GM12875 (cell line): Measurements from ENCODE around the gene CPVL.
"Not testable (repeated sequence)": the region's sequence is repeated elsewhere in the genome, so short reads cannot be mapped to it uniquely, and the experiment has no call there.

ENCODE experiments used
- H3K4me3 ChIP-seq: one replicate; pipeline ENCODE4 v1.5.1; 2011; ENCODE audit warnings: low read depth, low read length, control low read depth
- TF ChIP-seq, protein P1 (sequence below): IDR thresholded peaks from 2 replicates; pipeline ENCODE4 v1.5.1; 2011; ENCODE audit warnings: low read depth, mild to moderate bottlenecking, control low read depth, inconsistent platforms, low read length, moderate library complexity, borderline replicate concordance; ENCODE audit not compliant: insufficient read depth

Gene CPVL

DNA sequence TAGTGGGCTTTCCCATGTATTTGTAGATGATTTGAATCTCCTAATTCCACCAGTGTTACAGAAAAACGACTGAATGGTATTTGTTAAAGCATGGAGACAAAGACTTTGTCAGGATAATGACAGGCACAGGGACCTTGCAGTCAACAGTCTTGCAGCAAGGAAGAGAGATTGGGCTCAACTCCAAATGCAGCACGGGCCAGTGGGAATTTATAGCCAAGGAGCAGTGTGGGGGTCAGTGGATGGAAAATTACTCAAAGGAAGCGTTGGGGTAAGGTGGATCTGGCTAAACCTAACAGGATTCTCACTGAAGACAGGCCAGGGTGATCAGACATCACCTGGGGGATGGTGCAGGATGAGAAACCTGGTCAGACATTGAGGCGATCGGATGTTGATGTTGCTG lies 24.3 kb downstream of the CPVL start:
- TF ChIP-seq, protein P1, sequence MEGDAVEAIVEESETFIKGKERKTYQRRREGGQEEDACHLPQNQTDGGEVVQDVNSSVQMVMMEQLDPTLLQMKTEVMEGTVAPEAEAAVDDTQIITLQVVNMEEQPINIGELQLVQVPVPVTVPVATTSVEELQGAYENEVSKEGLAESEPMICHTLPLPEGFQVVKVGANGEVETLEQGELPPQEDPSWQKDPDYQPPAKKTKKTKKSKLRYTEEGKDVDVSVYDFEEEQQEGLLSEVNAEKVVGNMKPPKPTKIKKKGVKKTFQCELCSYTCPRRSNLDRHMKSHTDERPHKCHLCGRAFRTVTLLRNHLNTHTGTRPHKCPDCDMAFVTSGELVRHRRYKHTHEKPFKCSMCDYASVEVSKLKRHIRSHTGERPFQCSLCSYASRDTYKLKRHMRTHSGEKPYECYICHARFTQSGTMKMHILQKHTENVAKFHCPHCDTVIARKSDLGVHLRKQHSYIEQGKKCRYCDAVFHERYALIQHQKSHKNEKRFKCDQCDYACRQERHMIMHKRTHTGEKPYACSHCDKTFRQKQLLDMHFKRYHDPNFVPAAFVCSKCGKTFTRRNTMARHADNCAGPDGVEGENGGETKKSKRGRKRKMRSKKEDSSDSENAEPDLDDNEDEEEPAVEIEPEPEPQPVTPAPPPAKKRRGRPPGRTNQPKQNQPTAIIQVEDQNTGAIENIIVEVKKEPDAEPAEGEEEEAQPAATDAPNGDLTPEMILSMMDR, result no peak
- H3K4me3 ChIP-seq, result no peak overlapping the region

DNA sequence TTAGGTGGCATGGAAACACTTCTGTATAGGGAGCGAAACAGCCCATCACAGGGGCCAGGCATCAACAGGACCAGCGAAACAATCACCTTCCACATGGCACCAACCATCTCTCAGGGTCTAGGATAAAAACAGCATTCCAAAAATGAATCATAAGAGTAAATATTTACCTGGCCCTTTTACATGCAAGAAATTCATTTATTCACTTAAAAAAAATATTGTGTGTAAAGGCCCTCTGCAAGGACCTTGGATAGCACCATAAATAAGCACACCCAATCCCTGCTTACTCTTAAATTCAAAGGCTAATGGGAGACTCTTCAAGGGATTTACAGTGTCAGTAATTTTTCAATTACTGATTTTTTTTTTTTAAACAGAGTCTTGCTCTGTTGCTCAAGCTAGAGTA lies 25.4 kb downstream of the CPVL start:
- no peak overlapping the region for H3K4me3 ChIP-seq
- TF ChIP-seq, protein P1, result no peak

DNA sequence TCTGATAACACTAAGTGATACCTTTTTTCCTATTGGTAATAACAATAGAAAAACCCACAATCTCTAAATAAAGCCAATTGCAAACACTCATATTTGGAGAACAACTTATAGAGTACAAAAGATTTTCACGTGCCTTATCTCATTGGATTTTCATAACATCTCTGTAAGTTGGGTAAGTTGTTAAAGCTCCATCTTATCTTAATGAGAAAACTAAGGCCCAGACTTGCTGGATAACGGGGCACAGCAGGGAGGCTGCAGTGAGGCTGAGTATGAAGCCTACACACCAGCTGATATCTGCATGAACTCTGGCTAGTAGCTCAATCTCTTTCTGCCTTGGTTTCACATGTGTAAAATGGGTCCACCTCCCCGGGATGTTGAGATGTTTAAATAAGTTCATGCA lies 26.8 kb downstream of the CPVL start:
- no peak overlapping the region for H3K4me3 ChIP-seq
- TF ChIP-seq, protein P1, result no peak

DNA sequence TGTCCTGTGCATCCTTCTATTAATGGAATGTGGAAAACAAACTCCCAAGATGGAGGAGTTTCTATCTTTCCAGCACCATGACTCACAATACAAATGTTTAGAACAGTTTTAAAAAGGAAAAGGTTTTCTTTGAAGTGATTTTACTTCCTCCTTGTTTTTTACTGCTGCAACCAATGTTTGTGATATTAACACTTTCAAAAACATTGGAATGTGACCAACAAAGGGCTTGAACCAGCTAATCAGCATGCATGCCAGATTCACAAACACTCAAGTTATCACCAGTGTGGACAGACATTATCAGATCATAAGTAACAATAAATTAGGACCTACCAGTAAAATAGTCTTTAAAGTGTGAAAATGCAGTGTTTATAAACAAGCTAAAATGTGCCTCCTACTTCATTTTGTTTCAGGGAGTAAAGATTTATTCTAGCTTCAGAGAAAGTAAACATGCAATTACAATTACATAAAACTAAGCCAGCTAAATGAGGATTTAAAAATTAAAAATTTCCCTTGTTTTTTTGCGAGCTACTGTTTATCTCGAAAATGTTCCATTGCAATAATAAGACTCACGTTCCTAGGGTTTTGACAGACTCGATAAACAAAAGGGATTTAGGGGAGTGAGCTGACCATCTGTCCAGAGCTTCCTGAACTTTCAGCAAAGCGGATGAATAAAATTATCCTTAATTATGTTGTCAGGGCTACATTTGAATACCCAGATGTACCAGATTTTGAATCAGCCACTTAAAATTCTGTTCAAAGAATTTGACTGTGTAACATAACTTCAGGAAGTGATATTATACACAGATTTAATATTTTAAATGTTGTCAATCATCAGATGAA lies 29.8 kb downstream of the CPVL start:
- no peak overlapping the region for H3K4me3 ChIP-seq

DNA sequence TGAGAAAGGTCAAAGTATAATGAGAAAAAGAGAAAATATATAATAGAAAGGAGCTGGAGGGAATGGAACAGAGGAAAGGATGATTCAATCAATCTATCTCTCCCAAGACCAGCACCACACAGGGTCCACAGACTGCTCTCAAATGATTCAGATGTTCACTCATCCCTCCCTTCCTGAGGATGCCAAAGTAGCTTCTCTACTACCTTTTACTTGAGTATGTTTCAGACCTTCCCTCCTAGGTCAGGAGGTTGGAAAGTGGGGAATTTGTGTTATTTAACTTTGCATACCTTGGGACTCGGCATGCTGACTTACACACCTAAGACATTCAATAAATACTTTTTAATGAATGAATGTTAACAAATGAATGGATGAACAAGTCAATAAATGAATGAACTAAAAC lies 30.6 kb downstream of the CPVL start:
- TF ChIP-seq, protein P1, result no peak
- H3K4me3 ChIP-seq, result no peak overlapping the region

More for the DNA sequence above, 29.8 kb downstream of the CPVL start:
- TF ChIP-seq, protein P1, result no peak

DNA sequence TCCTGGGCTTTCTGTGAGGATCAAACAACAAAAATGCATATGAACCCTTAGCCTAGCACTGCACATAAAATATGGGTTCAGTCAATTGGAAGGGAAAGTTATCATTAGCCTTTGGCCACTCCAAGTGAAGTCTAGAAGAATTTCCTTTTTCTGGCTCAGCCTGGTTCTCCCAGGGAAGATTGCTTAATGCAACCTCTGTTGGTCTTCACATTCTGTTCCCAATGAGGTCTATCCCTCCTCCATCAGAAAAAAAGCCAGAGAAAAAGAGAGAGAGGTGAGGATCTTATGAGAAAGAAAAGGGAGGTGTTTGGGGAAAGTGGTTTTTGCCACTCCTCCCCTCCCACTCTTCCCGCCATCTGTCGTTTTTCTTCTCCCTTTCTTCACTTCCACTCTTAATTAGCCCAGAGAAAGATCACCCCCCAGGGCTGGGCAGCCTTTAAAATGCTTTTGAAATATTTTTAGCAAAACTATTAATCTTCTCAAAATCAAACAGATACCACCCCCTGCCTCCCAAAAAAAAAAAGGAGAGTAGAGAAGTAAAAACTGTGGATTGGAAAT lies 31.1 kb downstream of the CPVL start:
- no peak overlapping the region for H3K4me3 ChIP-seq
- TF ChIP-seq, protein P1, result no peak

DNA sequence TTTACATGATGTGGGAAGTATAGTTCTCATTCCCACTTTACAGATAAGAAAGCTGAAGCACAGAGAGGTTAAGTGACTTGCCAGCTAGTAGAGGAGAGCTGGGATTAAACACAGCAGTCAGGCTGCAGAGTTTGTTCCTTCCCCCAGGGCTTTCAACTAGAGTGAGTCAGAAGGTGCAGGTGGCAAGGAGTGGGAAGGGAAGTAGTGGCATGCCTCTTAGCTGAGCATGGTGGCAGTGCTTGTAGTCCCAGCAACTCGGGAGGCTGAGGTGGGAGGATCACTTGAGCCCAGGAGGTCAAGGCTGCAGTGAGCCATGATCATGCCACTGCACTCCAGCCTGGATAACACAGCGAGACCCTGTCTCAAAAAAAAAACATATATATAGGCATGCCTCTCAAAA lies 32.1 kb downstream of the CPVL start:
- H3K4me3 ChIP-seq, result not testable (repeated sequence)
